DMS53 (cell line): ENCODE results near the gene RHEB.

Experiments used
- DNase-seq: peaks from one replicate; lab custom pipeline; 2025; lab: John Stamatoyannopoulos, UW

The RHEB gene

DNA sequence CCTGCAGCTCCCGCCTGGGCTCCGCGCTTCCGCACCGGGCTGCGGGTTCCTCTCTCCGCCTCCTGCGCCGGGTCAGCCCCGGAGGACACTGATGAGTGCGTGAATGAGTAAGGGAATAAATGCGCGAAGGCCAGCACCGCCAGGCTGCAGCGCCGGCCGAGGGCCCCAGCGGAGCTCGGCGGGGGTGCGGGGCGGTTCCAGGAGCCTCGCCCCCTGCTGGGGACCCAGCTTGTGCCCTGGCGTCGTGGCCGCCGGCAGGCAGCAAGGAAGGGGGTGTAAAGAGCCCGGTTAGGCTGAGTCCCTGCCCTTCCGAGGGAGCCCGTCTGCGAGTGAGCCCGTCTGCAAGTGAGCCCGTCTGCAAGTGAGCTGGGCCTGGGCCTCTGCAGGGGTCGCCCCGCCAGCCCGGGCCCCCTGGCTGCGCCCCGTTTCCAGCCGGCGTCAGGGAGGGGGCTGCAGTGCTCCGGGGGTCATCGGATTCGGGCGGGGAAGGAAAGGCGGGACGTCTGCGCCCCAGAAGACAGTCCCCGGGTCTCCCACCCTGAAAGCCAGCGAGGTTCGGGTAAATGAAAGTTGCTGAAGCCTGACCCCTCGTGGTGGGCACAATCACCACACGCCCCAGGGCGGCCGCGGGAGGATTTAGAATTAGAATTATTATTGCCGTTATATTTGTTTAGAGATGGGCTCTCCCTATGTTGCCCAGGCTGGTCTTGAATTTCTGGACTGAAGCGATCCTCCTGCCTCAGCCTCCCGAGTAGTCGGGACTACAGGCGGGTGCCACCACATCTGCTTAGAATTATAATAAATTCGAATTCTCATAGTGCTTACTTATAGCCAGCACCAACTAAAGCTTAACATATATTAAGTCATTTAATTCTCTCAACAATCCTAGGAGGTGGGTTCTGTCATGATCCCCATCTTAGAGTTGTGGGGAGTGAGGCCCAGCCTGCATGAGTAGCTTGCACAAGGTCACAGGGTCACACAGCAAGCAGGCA, 71.1 kb downstream of the RHEB start:
- peak; percentile 81 for DNase-seq

DNA sequence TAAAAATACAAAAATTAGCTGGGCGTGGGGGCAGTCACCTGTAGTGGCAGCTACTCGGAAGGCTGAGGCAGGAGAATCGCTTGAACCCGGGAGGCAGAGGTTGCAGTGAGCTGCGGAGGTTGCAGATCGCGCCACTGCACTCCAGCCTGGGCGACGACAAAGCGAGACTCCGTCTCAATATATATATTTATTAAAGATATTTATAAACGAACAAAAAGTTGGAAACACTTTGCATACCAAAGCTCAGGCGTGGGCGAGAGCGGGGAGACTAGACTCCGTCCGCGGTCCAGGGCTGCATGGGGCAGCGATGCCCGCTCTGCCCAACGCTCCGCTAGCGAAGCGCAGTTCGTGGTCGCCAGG, 71.8 kb downstream of the RHEB start:
- DNase-seq = no peak

DNA sequence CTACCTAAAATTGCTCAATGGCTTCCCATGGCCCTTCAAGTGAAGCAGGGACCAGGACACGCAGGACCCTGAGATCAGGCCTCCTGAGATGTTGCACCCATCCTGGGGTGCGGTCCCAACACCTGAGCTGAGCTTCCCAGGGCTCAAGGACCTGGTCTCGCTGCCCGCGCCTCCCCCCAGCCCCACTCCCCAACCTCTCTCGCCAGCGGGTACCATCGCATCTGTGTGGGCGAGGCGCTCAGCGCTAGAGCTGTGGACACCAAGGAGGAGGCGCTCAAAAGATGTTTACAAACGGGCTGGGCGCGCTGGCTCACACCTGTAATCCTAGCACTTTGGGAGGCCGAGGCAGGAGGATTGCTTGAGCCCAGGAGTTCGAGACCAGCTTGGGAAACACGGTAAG, 72.4 kb downstream of the RHEB start:
- no peak for DNase-seq

DNA sequence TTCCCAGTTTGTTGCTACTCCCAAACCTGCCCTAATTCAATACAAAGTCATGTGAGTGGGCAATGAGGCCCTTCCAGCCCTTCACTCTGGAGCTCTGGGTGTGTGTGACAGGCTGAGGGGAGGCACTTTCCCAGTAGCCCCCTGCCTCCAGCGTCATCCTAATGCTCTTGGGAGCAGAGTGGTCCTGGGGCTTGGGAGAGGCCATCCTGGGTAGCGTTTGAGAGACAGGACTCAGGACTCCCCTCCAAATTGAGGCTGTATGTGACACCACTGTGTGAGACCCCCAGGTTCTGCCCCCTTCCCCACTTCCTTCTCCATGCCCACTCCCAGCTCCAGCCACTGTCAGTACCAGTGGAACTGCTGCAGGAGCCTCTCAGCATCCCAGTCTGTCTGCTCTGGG, 73.3 kb downstream of the RHEB start:
- no peak for DNase-seq

DNA sequence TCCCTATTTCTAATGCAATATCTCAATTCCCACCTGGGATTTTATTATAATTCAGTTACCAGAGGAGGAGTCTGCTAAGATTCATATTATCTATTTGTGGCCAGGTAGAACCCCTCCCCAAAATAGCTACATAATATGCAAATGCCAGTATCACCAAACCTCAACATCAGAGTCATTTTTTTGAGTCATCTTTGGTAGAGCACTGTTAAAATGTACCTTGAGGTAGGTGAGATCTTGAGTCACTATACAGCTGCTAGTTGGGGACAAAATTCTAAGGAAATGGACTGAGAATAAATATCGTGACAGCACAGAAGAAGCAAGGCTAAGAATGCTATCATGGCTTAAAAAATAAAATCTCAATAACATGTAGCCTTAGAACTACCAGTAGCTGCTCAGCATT, 75.1 kb downstream of the RHEB start:
- DNase-seq = no peak

DNA sequence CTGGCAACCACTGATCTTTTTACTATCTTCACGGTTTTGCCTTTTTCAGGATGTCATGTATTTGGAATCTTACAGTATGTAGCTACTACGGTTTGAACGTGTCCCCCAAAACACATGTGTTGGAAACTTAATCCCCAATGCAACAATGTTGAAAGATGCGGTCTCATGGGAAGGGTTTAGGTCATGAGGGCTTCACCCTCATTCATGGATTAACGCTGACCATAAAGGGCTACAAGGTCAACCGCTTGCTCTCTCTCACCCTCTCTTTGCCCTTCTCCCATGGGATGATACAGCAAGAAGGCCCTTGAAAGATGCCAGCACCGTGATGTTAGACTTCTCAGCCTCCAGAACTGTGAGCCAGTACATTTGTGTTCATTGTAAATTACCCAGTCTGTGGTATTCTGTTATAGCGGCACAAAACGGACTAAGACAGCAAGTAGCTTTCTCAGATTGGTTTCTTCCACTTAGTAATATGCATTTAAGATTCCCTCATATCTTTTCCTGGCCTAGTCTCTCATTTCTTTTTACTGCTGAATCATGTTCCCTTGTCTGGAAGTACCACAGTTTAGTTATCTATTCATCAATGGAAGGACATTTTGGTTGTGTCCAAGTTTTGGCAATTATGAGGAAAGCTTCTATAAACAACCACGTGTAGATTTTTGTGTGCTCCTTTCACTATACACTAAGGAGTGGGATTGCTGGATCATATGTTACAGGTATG, 76.8 kb downstream of the RHEB start:
- DNase-seq = no peak

DNA sequence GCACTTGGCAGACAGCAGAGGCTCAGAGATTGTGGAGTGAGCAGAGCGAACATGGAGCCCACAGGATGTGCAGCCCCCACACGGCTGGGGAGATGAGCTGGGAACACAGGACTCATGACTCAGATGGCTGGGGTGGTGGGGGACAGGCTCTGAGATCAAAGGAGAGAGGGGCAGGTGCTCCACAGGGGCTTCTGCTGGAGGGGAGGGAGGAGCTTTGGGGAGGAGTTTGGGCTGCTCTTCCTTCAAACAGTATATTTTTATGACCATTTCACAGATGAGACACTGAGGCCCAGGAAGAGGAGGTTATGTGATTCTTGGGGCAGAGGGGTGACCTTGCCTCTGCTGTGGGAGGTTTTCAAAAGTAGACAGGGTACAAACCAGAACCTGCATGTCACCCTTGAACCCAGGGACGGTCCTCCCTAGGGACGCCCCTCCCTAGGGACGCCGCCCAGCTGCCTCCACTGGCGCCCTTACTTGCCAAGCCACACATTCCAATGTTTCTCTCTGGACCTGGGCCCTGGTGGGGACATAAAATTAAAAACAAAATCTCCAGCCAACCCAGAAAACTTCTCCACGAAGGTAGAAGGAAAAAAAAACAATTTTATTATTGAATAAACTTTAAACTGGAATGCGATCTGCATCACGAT, 78.8 kb downstream of the RHEB start:
- no peak for DNase-seq

DNA sequence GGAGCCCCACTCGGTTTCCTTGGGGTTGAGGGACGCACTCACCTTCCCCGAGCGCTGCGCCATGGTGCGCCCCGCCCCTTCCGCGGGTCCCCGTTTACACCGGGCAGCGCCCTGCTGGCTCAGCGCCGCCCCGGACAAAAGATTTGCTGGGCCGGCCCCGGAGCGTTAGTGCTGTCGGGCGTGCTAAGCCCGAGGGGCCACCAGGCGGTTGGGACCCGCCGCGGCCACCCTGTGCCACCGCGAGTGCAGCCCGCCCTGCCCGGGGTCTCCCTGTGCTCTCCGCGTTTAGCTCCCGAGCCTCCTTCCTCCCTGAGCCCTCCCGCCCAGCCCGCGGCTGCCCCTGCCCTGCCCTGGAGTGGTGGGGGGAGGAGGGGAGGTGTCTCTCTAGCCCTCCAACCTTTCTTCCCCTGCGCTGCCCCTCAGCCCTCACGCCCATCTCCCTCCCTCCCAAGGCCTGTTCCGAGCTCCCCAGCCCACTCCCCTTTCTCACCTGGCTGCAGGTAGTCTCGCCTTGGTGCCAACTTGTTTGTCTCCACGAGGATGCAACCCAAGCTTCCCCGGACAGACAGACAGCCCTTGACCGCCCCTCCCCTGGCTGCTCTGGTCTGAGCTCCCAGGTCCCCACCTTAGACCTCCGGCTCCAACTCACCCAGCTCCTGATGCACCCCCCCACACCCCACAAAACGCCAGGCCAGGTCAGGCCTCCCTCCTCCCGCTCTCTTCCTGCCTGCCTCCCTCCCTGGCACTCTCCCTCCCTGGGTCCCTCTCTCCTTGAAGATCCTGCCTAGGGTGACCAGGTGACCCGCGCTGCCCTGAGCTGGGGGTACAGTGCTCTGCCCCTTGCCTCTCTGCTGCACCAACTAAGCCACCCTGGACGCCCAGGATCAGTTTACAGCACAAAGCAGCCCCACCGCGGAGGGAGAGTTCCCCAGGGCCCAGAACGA, 79.6 kb downstream of the RHEB start, which contains the start of gene CRYGN:
CRYGN (minus strand) TSS at position 287 of the 944 bp plus-strand sequence; CDS start at position 63, 224 bp downstream.
- DNase-seq = peak; percentile 32

DNA sequence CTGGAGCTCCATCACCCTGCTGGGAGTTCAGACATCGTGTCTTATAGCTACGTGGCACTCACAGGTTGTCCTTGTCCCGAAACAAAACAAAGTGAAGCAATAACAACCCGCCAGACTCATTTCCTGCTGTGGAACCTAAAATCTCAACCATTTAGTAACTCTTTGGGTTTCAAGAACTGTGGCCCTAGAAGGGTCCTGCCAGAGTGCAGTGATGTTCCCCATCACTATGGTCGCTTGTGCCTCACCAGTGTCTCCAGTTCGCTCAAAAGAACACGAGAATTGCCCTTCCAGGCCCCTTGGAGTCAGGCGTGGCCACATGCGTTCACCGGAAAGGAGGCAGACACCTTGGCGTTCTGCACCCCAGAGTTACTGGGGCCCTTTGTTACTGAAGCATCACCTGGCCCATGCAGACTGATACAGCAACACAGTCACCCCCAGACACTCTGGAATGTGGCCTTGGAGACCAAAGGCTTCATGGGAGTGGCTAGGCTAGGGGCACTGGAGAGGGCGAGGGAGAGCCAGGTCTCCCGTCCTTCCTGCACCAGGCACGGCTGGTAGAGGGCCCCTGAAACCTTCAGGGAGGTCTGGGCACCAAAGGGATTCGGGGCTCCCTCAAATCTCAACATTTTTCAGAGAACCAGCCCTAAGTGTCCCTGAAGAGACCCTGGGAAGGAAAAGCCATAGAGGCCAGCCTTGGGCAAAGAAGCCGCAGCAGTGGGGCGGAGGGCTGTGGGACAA, 80.7 kb downstream of the RHEB start:
- no peak for DNase-seq

DNA sequence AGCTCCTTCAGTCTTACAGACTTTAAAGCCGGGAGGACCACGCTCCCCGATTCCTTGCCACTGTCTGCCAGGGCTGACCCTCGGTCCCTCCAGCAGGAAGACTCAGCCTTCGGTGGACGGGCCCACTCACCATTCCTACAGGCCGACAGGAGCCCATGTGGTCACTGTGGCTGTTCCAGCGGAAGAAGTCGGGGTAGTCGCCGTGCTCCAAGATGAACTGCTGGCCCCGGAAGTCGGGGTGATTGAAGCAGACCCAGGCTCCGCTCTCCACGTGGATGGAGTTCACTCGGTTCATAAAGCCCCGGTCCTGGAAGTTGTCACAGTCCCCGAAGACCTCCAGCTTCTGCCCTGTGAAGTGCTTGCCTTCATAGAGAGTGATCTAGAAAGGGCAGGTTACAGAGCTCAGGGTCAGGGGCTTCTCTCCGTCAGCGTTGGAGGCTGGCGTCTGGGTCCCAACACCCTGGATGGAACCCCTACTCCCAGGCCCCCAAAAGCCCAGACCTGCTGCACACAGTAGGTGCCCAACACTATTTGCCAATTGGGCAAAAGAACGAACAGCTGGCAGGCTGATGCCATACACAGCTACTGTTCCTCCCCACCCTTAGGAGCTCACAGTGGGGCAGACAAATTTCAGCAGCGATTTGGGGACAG, 81.7 kb downstream of the RHEB start:
- no peak for DNase-seq

DNA sequence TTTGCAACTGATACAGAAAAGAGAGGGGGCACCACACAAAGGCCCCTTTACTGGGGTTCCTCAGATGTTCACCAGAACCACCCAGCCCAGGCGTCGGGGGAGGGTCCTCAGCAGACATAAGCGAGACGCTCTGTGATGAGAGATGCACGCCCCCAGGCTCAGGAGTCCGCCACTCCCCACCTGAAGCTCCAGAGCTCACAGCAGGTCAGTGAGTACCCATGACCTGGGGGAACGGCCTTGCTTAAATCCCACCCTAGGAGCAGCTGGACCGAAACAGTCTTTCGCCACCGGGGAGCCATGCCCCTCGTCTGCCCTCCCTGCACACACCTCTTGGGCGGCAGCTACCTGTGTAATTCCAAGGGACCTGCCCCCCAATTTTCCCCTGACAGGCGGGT, 82.5 kb downstream of the RHEB start:
- no peak for DNase-seq

DNA sequence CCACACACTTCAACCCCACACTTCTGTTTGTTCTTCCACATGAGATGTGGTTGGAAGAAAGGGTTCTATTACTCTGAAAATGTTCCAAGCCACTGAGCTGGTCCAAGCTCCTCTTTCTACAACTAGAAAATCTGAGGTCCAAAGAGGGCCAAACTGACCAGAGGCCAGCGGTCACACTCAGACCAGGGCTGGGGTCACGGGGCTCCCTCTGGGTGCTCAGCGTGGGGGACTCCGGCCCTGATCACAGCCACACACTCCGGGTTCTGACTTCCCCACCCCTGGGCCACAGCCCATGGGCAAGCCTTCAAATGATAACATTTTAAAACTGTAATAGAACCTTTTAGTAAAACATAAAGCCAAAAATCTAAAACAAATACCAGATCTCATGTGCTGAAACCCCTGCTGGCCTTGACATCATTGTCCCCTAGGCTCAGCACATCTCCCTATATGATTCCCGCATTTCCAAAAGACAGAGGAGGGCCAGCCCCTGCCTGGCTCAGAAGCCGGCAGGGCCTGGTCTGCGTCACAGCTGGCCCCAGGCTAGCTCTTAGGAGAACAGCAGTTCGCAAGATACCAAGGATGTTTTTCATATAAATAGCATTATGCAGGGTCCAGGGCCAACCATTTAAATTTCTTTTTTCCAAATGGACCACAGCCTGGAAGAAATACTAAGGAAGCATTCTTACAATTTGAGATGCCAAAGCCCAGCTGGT, 83.1 kb downstream of the RHEB start:
- DNase-seq = no peak

DNA sequence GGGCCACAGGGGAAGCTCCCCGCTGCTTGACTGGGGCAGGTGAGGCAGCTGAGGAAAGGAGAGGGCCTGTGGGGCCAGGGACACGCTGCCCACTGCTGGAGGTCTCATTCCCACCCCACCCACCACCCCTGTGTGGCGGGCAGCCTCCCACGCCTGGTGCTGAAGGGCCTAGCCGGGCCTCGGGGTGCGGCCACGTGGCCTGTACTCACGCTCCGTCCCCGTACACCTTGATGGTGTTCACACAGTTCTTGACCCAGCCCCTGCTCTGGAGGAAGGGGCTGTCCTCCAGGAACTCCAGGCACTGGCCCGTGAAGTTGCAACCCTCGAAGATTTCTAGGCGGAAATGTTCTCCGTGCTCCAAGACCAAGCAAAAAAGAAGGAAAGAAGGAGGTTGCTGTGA, 83.7 kb downstream of the RHEB start:
- DNase-seq = no peak

DNA sequence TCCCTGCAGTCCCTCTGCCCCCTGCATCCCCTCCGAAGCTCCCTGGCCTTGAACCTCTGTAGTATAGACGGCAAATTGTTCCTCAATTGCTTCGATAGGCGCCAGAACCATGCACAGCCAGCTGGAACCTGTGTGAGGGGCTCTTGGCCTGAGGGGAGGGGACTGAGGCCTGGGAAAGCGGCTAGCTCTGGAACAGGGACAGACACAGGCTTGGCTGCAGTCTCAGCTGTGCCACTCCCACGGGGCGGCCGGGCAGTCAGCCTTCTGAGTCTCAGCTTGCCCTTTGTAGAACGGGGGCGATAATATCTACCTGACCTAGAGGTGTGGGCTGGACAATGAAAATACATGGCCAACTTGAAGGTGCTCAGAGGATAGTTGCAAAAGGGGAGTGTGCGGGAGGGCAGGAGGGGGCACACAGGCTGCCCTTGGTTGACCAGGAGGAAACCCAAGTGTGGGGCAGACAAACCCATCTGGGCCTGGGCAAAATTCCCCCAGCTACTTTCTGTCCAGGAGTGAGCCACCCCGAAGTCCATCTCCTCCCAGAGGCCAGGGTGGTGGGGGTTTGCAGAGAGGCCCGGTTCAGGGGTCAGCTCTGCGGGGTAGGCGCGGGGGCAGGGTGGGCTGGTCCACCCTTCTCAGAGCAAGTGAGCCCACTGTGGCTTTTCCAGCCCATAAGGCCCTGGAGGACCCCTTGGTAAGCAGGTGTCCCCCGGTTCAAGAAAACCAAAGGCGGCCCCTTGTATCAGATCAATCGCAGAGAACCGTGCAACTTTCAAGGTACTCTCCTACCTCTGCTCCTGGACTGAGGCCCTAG, 84.4 kb downstream of the RHEB start:
- no peak for DNase-seq

DNA sequence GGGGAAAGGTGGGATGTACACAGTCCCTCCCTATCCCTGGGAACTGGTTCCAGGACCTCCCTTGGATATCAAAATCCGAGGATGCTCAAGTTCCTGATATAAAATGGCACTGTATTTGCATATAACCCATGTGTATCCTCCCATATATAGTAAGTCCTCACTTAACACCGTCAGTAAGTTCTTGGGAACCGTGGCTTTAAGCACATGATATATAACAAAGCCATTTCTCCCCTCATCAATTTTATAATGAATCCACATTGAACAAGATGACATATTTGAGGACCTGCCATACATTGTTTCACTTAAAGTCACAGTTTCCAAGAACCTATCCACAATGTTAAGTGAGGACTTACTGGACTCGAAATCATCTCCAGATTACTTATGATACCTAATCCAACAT, 85.1 kb downstream of the RHEB start:
- no peak for DNase-seq

DNA sequence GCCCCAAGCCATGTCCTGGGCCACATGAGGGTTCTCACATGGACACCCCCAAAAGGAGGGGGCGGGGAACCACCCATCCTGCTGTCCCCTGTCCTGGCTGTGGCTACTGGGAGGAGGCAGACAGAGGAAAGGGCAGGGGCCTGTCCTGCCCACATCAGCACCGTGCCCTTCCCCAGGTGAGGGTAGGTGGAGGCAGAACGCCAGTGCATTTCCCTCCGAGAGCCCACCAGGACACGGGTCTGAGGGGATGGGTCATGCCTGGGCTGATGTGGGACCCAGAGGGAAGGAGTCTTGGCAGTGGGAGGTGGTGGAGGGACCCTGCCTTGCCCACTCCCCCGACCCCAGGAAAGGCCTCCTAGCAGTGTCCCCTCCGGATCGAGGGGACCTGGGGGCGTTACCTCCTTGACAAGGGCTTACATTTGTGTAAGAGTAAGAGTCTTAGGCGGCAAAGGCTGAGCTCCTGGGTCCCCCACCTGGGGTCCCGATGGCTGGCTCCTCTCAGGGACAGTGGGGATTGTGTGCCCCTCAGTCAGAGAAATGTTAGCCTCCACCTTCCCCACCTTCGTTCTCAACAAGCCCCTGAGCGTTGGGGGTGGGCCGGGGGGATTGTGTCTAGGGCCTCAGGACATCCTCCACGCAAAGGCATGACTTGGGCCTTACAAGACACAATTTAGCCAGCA, 85.8 kb downstream of the RHEB start:
- no peak for DNase-seq

DNA sequence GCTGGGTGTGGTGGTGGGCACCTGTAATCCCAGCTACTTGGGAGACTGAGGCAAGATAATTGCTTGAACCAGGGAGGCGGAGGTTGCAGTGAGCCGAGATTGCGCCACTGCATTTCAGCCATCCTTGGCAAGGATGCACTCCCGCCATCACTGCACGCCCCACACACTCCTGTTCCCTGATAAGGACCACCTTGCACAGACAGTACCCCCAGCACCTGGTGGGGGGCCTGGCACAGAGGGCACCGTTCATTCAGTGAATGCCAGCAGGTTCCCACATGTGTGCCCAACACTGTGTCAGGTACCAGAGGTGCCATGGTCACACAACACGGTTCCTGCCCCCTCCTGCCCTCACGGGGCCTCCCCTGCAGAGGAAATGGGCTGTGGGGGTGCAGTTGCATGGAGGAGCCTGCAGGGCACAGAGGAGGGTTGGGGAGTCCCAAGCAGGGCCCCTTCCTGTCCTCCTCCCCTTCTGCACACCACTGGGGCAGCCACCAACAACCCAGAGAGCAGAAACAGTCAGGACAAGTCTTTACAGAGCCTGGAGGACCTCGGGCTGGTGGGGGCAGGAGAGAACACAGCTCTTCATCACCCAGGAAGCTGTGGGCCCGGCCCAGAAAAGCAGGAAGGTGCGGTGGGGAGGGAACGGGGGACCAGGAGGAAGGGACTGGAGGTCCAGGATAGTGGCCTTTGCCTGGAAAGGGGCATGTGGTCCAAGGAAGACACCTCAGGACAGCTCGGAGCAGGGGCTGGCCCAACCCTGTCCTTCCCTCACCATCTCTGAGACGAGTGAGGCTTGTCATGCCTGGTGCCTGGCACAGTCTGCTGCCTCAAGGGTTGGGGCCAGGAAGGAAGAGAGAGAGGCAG, 86.8 kb downstream of the RHEB start:
- no peak for DNase-seq
